GM12878 (cell line): Measurements from ENCODE around the gene TMEM11. TPM values are rescaled to one million over a fixed set of nuclear protein-coding genes. Genes with fewer than 3 reads are reported as not detected.

ENCODE experiments used
- ATAC-seq: fragments of 200-7000 bp; cut with Tn5 transposase; 3 replicates; pipeline ENCODE4 v1.9.1; 2020; ENCODE audit warnings: mild to moderate bottlenecking, moderate library complexity
- BruUV-seq: library from RNA; stranded (reverse); fragments of 400-500 nt; replicated peaks from 2 replicates; lab custom pipeline; 2021; lab: Mats Ljungman, UMichigan
- CTCF ChIA-PET: fragments of 300-600 bp; sonication (Branson Sonifier 250); formaldehyde crosslinking; extraction: SDS; loops from one replicate; lab custom pipeline; 2021; ENCODE audit warnings: inconsistent platforms; lab: Yijun Ruan, JAX
- POLR2A ChIA-PET: fragments of 350-600 bp; formaldehyde crosslinking; extraction: SDS; loops from one replicate; lab custom pipeline; 2021; ENCODE audit warnings: inconsistent platforms; lab: Charles Lee
- RAD21 ChIA-PET: fragments of 300-600 bp; sonication (Branson Sonifier 250); formaldehyde crosslinking; loops from one replicate; lab custom pipeline; 2023; ENCODE audit warnings: antibody characterized with exemption; ENCODE audit not compliant: unreplicated experiment; lab: Charles Lee
- SMC1A ChIA-PET: fragments of 300-600 bp; sonication (Branson Sonifier 250); formaldehyde crosslinking; loops from one replicate; lab custom pipeline; 2023; ENCODE audit not compliant: unreplicated experiment, uncharacterized antibody; lab: Charles Lee
- DNase-seq: peaks from one replicate; pipeline ENCODE4 v3.0.0-alpha.2; 2011; ENCODE audit warnings: low read depth, low spot score
- FAIRE-seq: peaks from 3 replicates; lab custom pipeline; 2011; peaks lifted over from hg19 to GRCh38; lab: Jason Lieb, UNC
- H2AFZ ChIP-seq: 2 replicates; pipeline ENCODE4 v1.6.0; 2011; ENCODE audit warnings: low read depth, low read length, control low read depth; ENCODE audit not compliant: control insufficient read depth
- H3K27ac ChIP-seq: 2 replicates; pipeline ENCODE4 v1.5.1; 2011; ENCODE audit warnings: control low read depth; ENCODE audit not compliant: control insufficient read depth, insufficient read depth
- H3K27me3 ChIP-seq, 2 experiments: replicated peaks in 1 of 2; 2 replicates each; pipeline versions ENCODE4 v1.6.0 to v1.6.1; 2011; ENCODE audit warnings: low read length in 1 of 2; ENCODE audit not compliant: control insufficient read depth in 2 of 2, insufficient read depth in 2 of 2
- H3K36me3 ChIP-seq, 2 experiments: 2 replicates each; pipeline ENCODE4 v1.5.1; 2011; ENCODE audit warnings: low read length in 1 of 2; ENCODE audit not compliant: control insufficient read depth in 2 of 2, insufficient read depth in 2 of 2
- H3K4me1 ChIP-seq: 2 replicates; pipeline ENCODE4 v1.6.1; 2011; ENCODE audit warnings: mild to moderate bottlenecking, low read length, moderate library complexity, mixed read lengths; ENCODE audit not compliant: control insufficient read depth, insufficient read depth
- H3K4me2 ChIP-seq: 2 replicates; pipeline ENCODE4 v1.6.0; 2011; ENCODE audit warnings: control low read depth; ENCODE audit not compliant: control insufficient read depth, insufficient read depth
- H3K4me3 ChIP-seq: fragments of 200-600 bp; sonication (generic); 2 replicates; pipeline ENCODE4 v1.5.1; 2016
- H3K79me2 ChIP-seq: 2 replicates; pipeline ENCODE4 v1.6.0; 2011; ENCODE audit warnings: low read length; ENCODE audit not compliant: control insufficient read depth, insufficient read depth
- H3K9ac ChIP-seq: 2 replicates; pipeline ENCODE4 v1.8.0; 2011; ENCODE audit warnings: low read length, control low read depth, mixed read lengths; ENCODE audit not compliant: control insufficient read depth, insufficient read depth
- H3K9me3 ChIP-seq: replicated peaks from 3 replicates; pipeline ENCODE4 v1.5.1; 2011; ENCODE audit warnings: mild to moderate bottlenecking, low read length; ENCODE audit not compliant: control insufficient read depth, insufficient read depth
- H4K20me1 ChIP-seq: 2 replicates; pipeline ENCODE4 v1.6.0; 2011; ENCODE audit not compliant: control insufficient read depth, insufficient read depth
- E4F1 ChIP-seq: fragments of 450-650 bp; IDR thresholded peaks from 2 replicates; pipeline ENCODE4 v1.6.1; 2018; ENCODE audit warnings: borderline replicate concordance, mild to moderate bottlenecking; ENCODE audit not compliant: partially characterized antibody
- KLF5 ChIP-seq: fragments of 450-650 bp; IDR thresholded peaks from 2 replicates; pipeline ENCODE4 v1.6.1; 2014; ENCODE audit warnings: mild to moderate bottlenecking; ENCODE audit not compliant: partially characterized antibody
- MEF2A ChIP-seq: IDR thresholded peaks from 2 replicates; pipeline ENCODE4 v1.6.1; 2011; ENCODE audit warnings: low read depth, mild to moderate bottlenecking, low read length, moderate library complexity; ENCODE audit not compliant: insufficient read depth
- NFXL1 ChIP-seq: fragments of 450-650 bp; IDR thresholded peaks from 2 replicates; pipeline ENCODE4 v1.6.1; 2017; ENCODE audit warnings: antibody characterized with exemption, mild to moderate bottlenecking, borderline replicate concordance
- POLR2AphosphoS2 ChIP-seq: IDR thresholded peaks from 2 replicates; pipeline ENCODE4 v1.6.1; 2011; ENCODE audit warnings: low read depth, mild to moderate bottlenecking, low read length, improper control_type of control experiment, moderate library complexity
- REST ChIP-seq: IDR thresholded peaks from 2 replicates; pipeline ENCODE4 v1.6.1; 2012; ENCODE audit warnings: mild to moderate bottlenecking, low read depth, low read length
- SIN3A ChIP-seq: IDR thresholded peaks from 2 replicates; pipeline ENCODE4 v1.6.1; 2012; ENCODE audit warnings: low read depth, low read length, improper control_type of control experiment
- SREBF2 ChIP-seq: IDR thresholded peaks from 2 replicates; pipeline ENCODE4 v1.6.1; 2012; ENCODE audit warnings: mild to moderate bottlenecking, low read length
- TCF12 ChIP-seq: IDR thresholded peaks from 2 replicates; pipeline ENCODE4 v1.6.1; 2011; ENCODE audit warnings: low read depth, mild to moderate bottlenecking, low read length
- ZNF384 ChIP-seq: IDR thresholded peaks from 2 replicates; pipeline ENCODE4 v1.6.1; 2012; ENCODE audit warnings: low read depth, mild to moderate bottlenecking, low read length, improper control_type of control experiment, borderline replicate concordance
- ZSCAN29 ChIP-seq: fragments of 450-650 bp; IDR thresholded peaks from 2 replicates; pipeline ENCODE4 v1.6.1; 2017; ENCODE audit warnings: mild to moderate bottlenecking, moderate library complexity
- WGBS: methylation state at CpG from one replicate; pipeline ENCODE4 v1.1.6; 2016; ENCODE audit warnings: low lambda C conversion rate; ENCODE audit not compliant: insufficient replicate concordance, insufficient coverage; ENCODE audit errors: missing lambda C conversion rate; 5-methylcytosine and 5-hydroxymethylcytosine counted together
- in situ Hi-C: fragments of 300-500 bp; cut with MboI; formaldehyde crosslinking; loops from 9 replicates; pipeline ENCODE4 v1.14.3; 2018; ENCODE audit warnings: mixed read lengths
- intact Hi-C: fragments of 100-400 bp; cut with micrococcal nuclease; formaldehyde crosslinking; loops from one replicate; pipeline ENCODE4 v1.14.2; 2022; ENCODE audit not compliant: unreplicated experiment
- polyA plus RNA-seq, 11 experiments: library from polyadenylated mRNA; depleted of rRNA in 4 of 11; unstranded in 6 of 11; stranded (reverse) in 5 of 11; fragments of >200 nt; fragmentation: Nextera tagmentation in 4 of 11; fragmentation: Illumina TruSeq in 1 of 11; extraction: Ambion mirVana in 4 of 11; extraction: Trizol in 1 of 11; gene quantifications; 1 replicate in 1 of 11; 2 replicates in 10 of 11; pipeline versions ENCODE4 v1.2.1 to v1.2.3, GENCODE V29; 2011 to 2016; ENCODE audit warnings: inconsistent platforms in 2 of 11, missing spikeins in 2 of 11, low read depth in 1 of 11
- total RNA-seq, 4 experiments: library from RNA; depleted of rRNA in 3 of 4; stranded (reverse); fragments of >200 nt in 3 of 4; fragmentation: Illumina TruSeq in 1 of 4; extraction: Trizol in 1 of 4; gene quantifications; 2 replicates each; pipeline versions ENCODE4 v1.2.1 to v1.2.3, GENCODE V29; 2013 to 2021

The TMEM11 gene
- total and polyA plus RNA-seq, 10 of the 15 experiments (the other 5 are each of a cell fraction or from before 2014, with no cell fraction given): 14.4 to 63.4 (median 27.2) TPM

- in situ Hi-C loops: no loop called here
- Histone ChIP-seq H3K36me3 (no peaks in the 10 kb centered on the region), H3K27ac (no peak overlapping the region), H3K79me2 (no peaks in the 10 kb centered on the region), H3K4me2 (no peak overlapping the region), H3K9me3 (no peaks in the 10 kb centered on the region), H2AFZ (no peak overlapping the region), H3K4me1 (no peaks in the 10 kb centered on the region), H4K20me1 (no peaks in the 10 kb centered on the region), H3K27me3 (no peaks in the 10 kb centered on the region), H3K4me3 (no peak overlapping the region), H3K9ac (no peak overlapping the region)
- BruUV-seq: no TSS peak
- ChIA-PET RAD21 (no interaction called here), SMC1A (no interaction called here), CTCF (no interaction called here), POLR2A (interaction anchor here (0.7 kb wide), 1 partner anchor 7 kb away, joined by 3 read pairs; no protein-coding TSS in a partner anchor)
- no peak for DNase-seq
- no peak for FAIRE-seq
- TF ChIP-seq POLR2AphosphoS2: no peak
- TF ChIP-seq KLF5: no peak
- no peak for TF ChIP-seq SREBF2
- no peak for TF ChIP-seq SIN3A
- 56% methylated on average over 2 of the region's 2 CpGs for WGBS
- no peak for ATAC-seq
- intact Hi-C loops: no loop called here
Observed at GRCh38 chr17:21162394-21162775, 51.6 kb downstream of the TMEM11 start.

GRCh38 chr17:21161498-21162393, 52.2 kb downstream of the TMEM11 start:
- Histone ChIP-seq H4K20me1 (no peaks in the 10 kb centered on the region), H2AFZ (no peak overlapping the region), H3K79me2 (no peaks in the 10 kb centered on the region), H3K27ac (no peak overlapping the region), H3K27me3 (no peaks in the 10 kb centered on the region), H3K4me2 (no peak overlapping the region), H3K4me1 (no peaks in the 10 kb centered on the region), H3K4me3 (no peak overlapping the region), H3K9ac (no peak overlapping the region), H3K9me3 (no peaks in the 10 kb centered on the region), H3K36me3 (no peaks in the 10 kb centered on the region)
- ChIA-PET SMC1A (no interaction called here), RAD21 (no interaction called here), CTCF (no interaction called here), POLR2A (no interaction called here)
- BruUV-seq: no TSS peak
- DNase-seq: no peak
- 72% methylated on average over 7 of the region's 7 CpGs for WGBS
- no peak for ATAC-seq
- no peak for FAIRE-seq
- intact Hi-C loops (no loop called here), in situ Hi-C loops (no loop called here)
- TF ChIP-seq MEF2A: no peak
- no peak for TF ChIP-seq E4F1
- no peak for TF ChIP-seq TCF12
- TF ChIP-seq REST: no peak
- TF ChIP-seq ZSCAN29: no peak
- TF ChIP-seq ZNF384: no peak
- TF ChIP-seq NFXL1: no peak
